ENCODE data around the gene BEAN1. TPM values are rescaled to one million over a fixed set of nuclear protein-coding genes. Genes with fewer than 3 reads are reported as not detected.

Gene BEAN1
- total RNA-seq, 1 experiment from 2014 or later: 1.9 TPM

GRCh38 chr16:66378741-66379570 is 48.1 kb upstream of the BEAN1 start:
- Histone ChIP-seq H4K20me1 (ENCODE audit: low read length) (no peaks in the 10 kb centered on the region), H3K9me3 (ENCODE audit: low read length) (no peaks in the 10 kb centered on the region), H3K4me3 (ENCODE audit: low read length) (no peak overlapping the region), H3K4me1 (ENCODE audit: insufficient read depth, low read length) (peaks cover 27% of the 10 kb centered on the region), H3K27me3 (ENCODE audit: low read length) (no peaks in the 10 kb centered on the region), H3K9ac (ENCODE audit: low read length) (no peak overlapping the region), H3K36me3 (ENCODE audit: low read depth, low read length) (no peaks in the 10 kb centered on the region), H3K9me2 (replicated peaks; ENCODE audit: low read length) (no peaks in the 10 kb centered on the region), H2AFZ (ENCODE audit: low read length) (no peak overlapping the region), H3K79me2 (ENCODE audit: low read length) (no peaks in the 10 kb centered on the region), H3K27ac (ENCODE audit: low read length) (no peak overlapping the region), H3K4me2 (ENCODE audit: low read length) (no peak overlapping the region), H3F3A (ENCODE audit: low read length, unreplicated experiment) (no peaks in the 10 kb centered on the region)
- TF ChIP-seq CTCF (conservative IDR thresholded peaks at IDR 0.05; ENCODE audit: low read depth, low read length) (no peak), EZH2 (IDR thresholded peaks at IDR 0.05; ENCODE audit: low read length, unreplicated experiment) (no peak), EZH2phosphoT487 (IDR thresholded peaks at IDR 0.05; ENCODE audit: borderline replicate concordance, low read length) (no peak)
- intact Hi-C loops (cut with micrococcal nuclease): no loop called here
- ChIA-PET POLR2A (ENCODE audit: unreplicated experiment) (no interaction called here), CTCF (no interaction called here)
- BruUV-seq (replicated peaks): no TSS peak
- ATAC-seq: no peak
- DNase-seq: no peak

GRCh38 chr16:66379571-66379941 is 47.5 kb upstream of the BEAN1 start:
- Histone ChIP-seq H2AFZ (ENCODE audit: low read length) (no peak overlapping the region), H3K4me1 (ENCODE audit: insufficient read depth, low read length) (peaks cover 27% of the 10 kb centered on the region), H3K4me3 (ENCODE audit: low read length) (no peak overlapping the region), H3K36me3 (ENCODE audit: low read depth, low read length) (no peaks in the 10 kb centered on the region), H3K9ac (ENCODE audit: low read length) (no peak overlapping the region), H3K27me3 (ENCODE audit: low read length) (no peaks in the 10 kb centered on the region), H3K4me2 (ENCODE audit: low read length) (no peak overlapping the region), H3K9me2 (replicated peaks; ENCODE audit: low read length) (no peaks in the 10 kb centered on the region), H3K9me3 (ENCODE audit: low read length) (no peaks in the 10 kb centered on the region), H3K27ac (ENCODE audit: low read length) (no peak overlapping the region), H4K20me1 (ENCODE audit: low read length) (no peaks in the 10 kb centered on the region), H3F3A (ENCODE audit: low read length, unreplicated experiment) (no peaks in the 10 kb centered on the region), H3K79me2 (ENCODE audit: low read length) (no peaks in the 10 kb centered on the region)
- no peak for TF ChIP-seq CTCF (conservative IDR thresholded peaks at IDR 0.05; ENCODE audit: low read depth, low read length)
- TF ChIP-seq EZH2phosphoT487 (IDR thresholded peaks at IDR 0.05; ENCODE audit: borderline replicate concordance, low read length): no peak
- no peak for TF ChIP-seq EZH2 (IDR thresholded peaks at IDR 0.05; ENCODE audit: low read length, unreplicated experiment)
- ChIA-PET POLR2A (ENCODE audit: unreplicated experiment) (no interaction called here), CTCF (no interaction called here)
- no TSS peak for BruUV-seq (replicated peaks)
- DNase-seq (no peak), ATAC-seq (no peak)
- intact Hi-C loops (cut with micrococcal nuclease): no loop called here

- H3K4me1 ChIP-seq (ENCODE audit: insufficient read depth, low read length): peaks cover 27% of the 10 kb centered on the region
- H4K20me1 ChIP-seq (ENCODE audit: low read length): no peaks in the 10 kb centered on the region
- H3K9ac ChIP-seq (ENCODE audit: low read length): no peak overlapping the region
- no peak overlapping the region for H3K27ac ChIP-seq (ENCODE audit: low read length)
- no peaks in the 10 kb centered on the region for H3K79me2 ChIP-seq (ENCODE audit: low read length)
- intact Hi-C loops (cut with micrococcal nuclease): no loop called here
- no peaks in the 10 kb centered on the region for H3K36me3 ChIP-seq (ENCODE audit: low read depth, low read length)
- ChIA-PET CTCF (no interaction called here), POLR2A (ENCODE audit: unreplicated experiment) (no interaction called here)
- no TSS peak for BruUV-seq (replicated peaks)
- H3K27me3 ChIP-seq (ENCODE audit: low read length): no peaks in the 10 kb centered on the region
- H3K9me2 ChIP-seq (replicated peaks; ENCODE audit: low read length): no peaks in the 10 kb centered on the region
- H2AFZ ChIP-seq (ENCODE audit: low read length): no peak overlapping the region
- H3F3A ChIP-seq (ENCODE audit: low read length, unreplicated experiment): no peaks in the 10 kb centered on the region
- no peak for TF ChIP-seq CTCF (conservative IDR thresholded peaks at IDR 0.05; ENCODE audit: low read depth, low read length)
- TF ChIP-seq EZH2phosphoT487 (IDR thresholded peaks at IDR 0.05; ENCODE audit: borderline replicate concordance, low read length): no peak
- TF ChIP-seq EZH2 (IDR thresholded peaks at IDR 0.05; ENCODE audit: low read length, unreplicated experiment): no peak
- no peak overlapping the region for H3K4me2 ChIP-seq (ENCODE audit: low read length)
- ATAC-seq (no peak), DNase-seq (no peak)
- no peaks in the 10 kb centered on the region for H3K9me3 ChIP-seq (ENCODE audit: low read length)
- H3K4me3 ChIP-seq (ENCODE audit: low read length): no peak overlapping the region
These were observed 46.7 kb upstream of the BEAN1 start for GRCh38 chr16:66380421-66380820.

Data from PC-3 (cell line).